Measurements from ENCODE around the gene P3H3.

Gene P3H3

GRCh38 chr12:6851921-6852650 lies 23.9 kb downstream of the P3H3 start, which contains the start of gene USP5:
Gene USP5 (plus strand): TSS chr12:6852150. CDS start chr12:6852180, 30 bp downstream.
- H3K4me1 ChIP-seq (ENCODE audit: control insufficient read depth in 2 of 2, insufficient read depth in 2 of 2, low read length in 2 of 2), result peaks cover 13 to 18% of the 10 kb centered on the region in 2 donors
- peak within 1 kb of the TSS; percentile 99 to 100 for H3K4me3 ChIP-seq (ENCODE audit: low read length in 2 of 2)
- H3K27me3 ChIP-seq (ENCODE audit: control insufficient read depth in 2 of 2, insufficient read depth in 2 of 2, low read length in 2 of 2), result no peaks in the 10 kb centered on the region
- peaks cover 11 to 24% of the 10 kb centered on the region in 2 donors for H3K36me3 ChIP-seq (ENCODE audit: control insufficient read depth in 2 of 2, insufficient read depth in 2 of 2, low read length in 2 of 2)
- H3K9ac ChIP-seq (ENCODE audit: low read depth in 1 of 2, low read length in 2 of 2), result peak within 1 kb of the TSS; percentile 92 to 93
- H3K9me3 ChIP-seq (ENCODE audit: control insufficient read depth in 2 of 2, low read length in 2 of 2), result no peaks in the 10 kb centered on the region
- peak within 1 kb of the TSS; percentile 98 to 100 for H3K27ac ChIP-seq (ENCODE audit: low read depth in 2 of 2, low read length in 2 of 2)

GRCh38 chr12:6852651-6853354 lies 24.6 kb downstream of the P3H3 start:
- no peaks in the 10 kb centered on the region for H3K9me3 ChIP-seq (ENCODE audit: control insufficient read depth in 2 of 2, low read length in 2 of 2)
- H3K9ac ChIP-seq (ENCODE audit: low read depth in 1 of 2, low read length in 2 of 2), result peak overlapping the region; percentile 54 to 56
- peak overlapping the region; percentile 99 to 100 for H3K4me3 ChIP-seq (ENCODE audit: low read length in 2 of 2)
- peaks cover 18 to 30% of the 10 kb centered on the region in 2 donors for H3K36me3 ChIP-seq (ENCODE audit: control insufficient read depth in 2 of 2, insufficient read depth in 2 of 2, low read length in 2 of 2)
- peak overlapping the region in 1 of 2 donors; percentile 98 for H3K27ac ChIP-seq (ENCODE audit: low read depth in 2 of 2, low read length in 2 of 2)
- no peaks in the 10 kb centered on the region for H3K27me3 ChIP-seq (ENCODE audit: control insufficient read depth in 2 of 2, insufficient read depth in 2 of 2, low read length in 2 of 2)
- peaks cover 13 to 18% of the 10 kb centered on the region in 2 donors for H3K4me1 ChIP-seq (ENCODE audit: control insufficient read depth in 2 of 2, insufficient read depth in 2 of 2, low read length in 2 of 2)

- H3K36me3 ChIP-seq (ENCODE audit: control insufficient read depth in 2 of 2, insufficient read depth in 2 of 2, low read length in 2 of 2), result peaks cover 26 to 38% of the 10 kb centered on the region in 2 donors
Observed at GRCh38 chr12:6853626-6854025, 25.4 kb downstream of the P3H3 start.

GRCh38 chr12:6854036-6854435 lies 25.8 kb downstream of the P3H3 start:
- H3K27ac ChIP-seq (ENCODE audit: low read depth in 2 of 2, low read length in 2 of 2), result no peak overlapping the region
- no peaks in the 10 kb centered on the region for H3K9me3 ChIP-seq (ENCODE audit: control insufficient read depth in 2 of 2, low read length in 2 of 2)
- H3K9ac ChIP-seq (ENCODE audit: low read depth in 1 of 2, low read length in 2 of 2), result no peak overlapping the region
- no peak overlapping the region for H3K4me3 ChIP-seq (ENCODE audit: low read length in 2 of 2)
- no peaks in the 10 kb centered on the region for H3K27me3 ChIP-seq (ENCODE audit: control insufficient read depth in 2 of 2, insufficient read depth in 2 of 2, low read length in 2 of 2)
- peaks cover 13 to 18% of the 10 kb centered on the region in 2 donors for H3K4me1 ChIP-seq (ENCODE audit: control insufficient read depth in 2 of 2, insufficient read depth in 2 of 2, low read length in 2 of 2)
- peaks cover 30 to 41% of the 10 kb centered on the region in 2 donors for H3K36me3 ChIP-seq (ENCODE audit: control insufficient read depth in 2 of 2, insufficient read depth in 2 of 2, low read length in 2 of 2)

More at GRCh38 chr12:6853626-6854025, 25.4 kb downstream of the P3H3 start:
- Histone ChIP-seq H3K9ac (ENCODE audit: low read depth in 1 of 2, low read length in 2 of 2) (peak overlapping the region in 1 of 2 donors; percentile 56), H3K27ac (ENCODE audit: low read depth in 2 of 2, low read length in 2 of 2) (no peak overlapping the region), H3K4me1 (ENCODE audit: control insufficient read depth in 2 of 2, insufficient read depth in 2 of 2, low read length in 2 of 2) (peaks cover 13 to 18% of the 10 kb centered on the region in 2 donors), H3K9me3 (ENCODE audit: control insufficient read depth in 2 of 2, low read length in 2 of 2) (no peaks in the 10 kb centered on the region), H3K4me3 (ENCODE audit: low read length in 2 of 2) (no peak overlapping the region), H3K27me3 (ENCODE audit: control insufficient read depth in 2 of 2, insufficient read depth in 2 of 2, low read length in 2 of 2) (no peaks in the 10 kb centered on the region)

- Histone ChIP-seq H3K9ac (ENCODE audit: low read depth in 1 of 2, low read length in 2 of 2) (no peak overlapping the region), H3K27ac (ENCODE audit: low read depth in 2 of 2, low read length in 2 of 2) (no peak overlapping the region), H3K27me3 (ENCODE audit: control insufficient read depth in 2 of 2, insufficient read depth in 2 of 2, low read length in 2 of 2) (no peaks in the 10 kb centered on the region), H3K4me1 (ENCODE audit: control insufficient read depth in 2 of 2, insufficient read depth in 2 of 2, low read length in 2 of 2) (peaks cover 12 to 17% of the 10 kb centered on the region in 2 donors), H3K36me3 (ENCODE audit: control insufficient read depth in 2 of 2, insufficient read depth in 2 of 2, low read length in 2 of 2) (peaks cover 34 to 44% of the 10 kb centered on the region in 2 donors), H3K9me3 (ENCODE audit: control insufficient read depth in 2 of 2, low read length in 2 of 2) (no peaks in the 10 kb centered on the region), H3K4me3 (ENCODE audit: low read length in 2 of 2) (no peak overlapping the region)
Observed at GRCh38 chr12:6855322-6855721, 27.1 kb downstream of the P3H3 start.

GRCh38 chr12:6858799-6859198 lies 30.6 kb downstream of the P3H3 start:
- Histone ChIP-seq H3K9me3 (ENCODE audit: control insufficient read depth in 2 of 2, low read length in 2 of 2) (no peaks in the 10 kb centered on the region), H3K27ac (ENCODE audit: low read depth in 2 of 2, low read length in 2 of 2) (no peak overlapping the region), H3K36me3 (ENCODE audit: control insufficient read depth in 2 of 2, insufficient read depth in 2 of 2, low read length in 2 of 2) (peaks cover 51 to 77% of the 10 kb centered on the region in 2 donors), H3K4me3 (ENCODE audit: low read length in 2 of 2) (no peak overlapping the region), H3K9ac (ENCODE audit: low read depth in 1 of 2, low read length in 2 of 2) (no peak overlapping the region), H3K4me1 (ENCODE audit: control insufficient read depth in 2 of 2, insufficient read depth in 2 of 2, low read length in 2 of 2) (no peaks in the 10 kb centered on the region), H3K27me3 (ENCODE audit: control insufficient read depth in 2 of 2, insufficient read depth in 2 of 2, low read length in 2 of 2) (no peaks in the 10 kb centered on the region)

- H3K9me3 ChIP-seq (ENCODE audit: control insufficient read depth in 2 of 2, low read length in 2 of 2), result no peaks in the 10 kb centered on the region
- H3K9ac ChIP-seq (ENCODE audit: low read depth in 1 of 2, low read length in 2 of 2), result no peak overlapping the region
- peaks cover 55 to 87% of the 10 kb centered on the region in 2 donors for H3K36me3 ChIP-seq (ENCODE audit: control insufficient read depth in 2 of 2, insufficient read depth in 2 of 2, low read length in 2 of 2)
- H3K27me3 ChIP-seq (ENCODE audit: control insufficient read depth in 2 of 2, insufficient read depth in 2 of 2, low read length in 2 of 2), result no peaks in the 10 kb centered on the region
- H3K4me3 ChIP-seq (ENCODE audit: low read length in 2 of 2), result no peak overlapping the region
- H3K4me1 ChIP-seq (ENCODE audit: control insufficient read depth in 2 of 2, insufficient read depth in 2 of 2, low read length in 2 of 2), result no peaks in the 10 kb centered on the region
- no peak overlapping the region for H3K27ac ChIP-seq (ENCODE audit: low read depth in 2 of 2, low read length in 2 of 2)
Observed at GRCh38 chr12:6860116-6860515, 31.9 kb downstream of the P3H3 start.

GRCh38 chr12:6860942-6861341 lies 32.7 kb downstream of the P3H3 start:
- no peak overlapping the region for H3K27ac ChIP-seq (ENCODE audit: low read depth in 2 of 2, low read length in 2 of 2)
- no peaks in the 10 kb centered on the region for H3K27me3 ChIP-seq (ENCODE audit: control insufficient read depth in 2 of 2, insufficient read depth in 2 of 2, low read length in 2 of 2)
- H3K4me1 ChIP-seq (ENCODE audit: control insufficient read depth in 2 of 2, insufficient read depth in 2 of 2, low read length in 2 of 2), result no peaks in the 10 kb centered on the region
- no peaks in the 10 kb centered on the region for H3K9me3 ChIP-seq (ENCODE audit: control insufficient read depth in 2 of 2, low read length in 2 of 2)
- H3K9ac ChIP-seq (ENCODE audit: low read depth in 1 of 2, low read length in 2 of 2), result no peak overlapping the region
- H3K36me3 ChIP-seq (ENCODE audit: control insufficient read depth in 2 of 2, insufficient read depth in 2 of 2, low read length in 2 of 2), result peaks cover 52 to 80% of the 10 kb centered on the region in 2 donors
- H3K4me3 ChIP-seq (ENCODE audit: low read length in 2 of 2), result no peak overlapping the region

GRCh38 chr12:6861391-6861790 lies 33.2 kb downstream of the P3H3 start:
- Histone ChIP-seq H3K36me3 (ENCODE audit: control insufficient read depth in 2 of 2, insufficient read depth in 2 of 2, low read length in 2 of 2) (peaks cover 48 to 76% of the 10 kb centered on the region in 2 donors), H3K4me1 (ENCODE audit: control insufficient read depth in 2 of 2, insufficient read depth in 2 of 2, low read length in 2 of 2) (no peaks in the 10 kb centered on the region), H3K9ac (ENCODE audit: low read depth in 1 of 2, low read length in 2 of 2) (no peak overlapping the region), H3K9me3 (ENCODE audit: control insufficient read depth in 2 of 2, low read length in 2 of 2) (no peaks in the 10 kb centered on the region), H3K27me3 (ENCODE audit: control insufficient read depth in 2 of 2, insufficient read depth in 2 of 2, low read length in 2 of 2) (no peaks in the 10 kb centered on the region), H3K4me3 (ENCODE audit: low read length in 2 of 2) (no peak overlapping the region), H3K27ac (ENCODE audit: low read depth in 2 of 2, low read length in 2 of 2) (no peak overlapping the region)

- Histone ChIP-seq H3K27me3 (ENCODE audit: control insufficient read depth in 2 of 2, insufficient read depth in 2 of 2, low read length in 2 of 2) (no peaks in the 10 kb centered on the region), H3K9ac (ENCODE audit: low read depth in 1 of 2, low read length in 2 of 2) (no peak overlapping the region), H3K9me3 (ENCODE audit: control insufficient read depth in 2 of 2, low read length in 2 of 2) (no peaks in the 10 kb centered on the region), H3K36me3 (ENCODE audit: control insufficient read depth in 2 of 2, insufficient read depth in 2 of 2, low read length in 2 of 2) (peaks cover 36 to 61% of the 10 kb centered on the region in 2 donors), H3K27ac (ENCODE audit: low read depth in 2 of 2, low read length in 2 of 2) (no peak overlapping the region), H3K4me3 (ENCODE audit: low read length in 2 of 2) (no peak overlapping the region), H3K4me1 (ENCODE audit: control insufficient read depth in 2 of 2, insufficient read depth in 2 of 2, low read length in 2 of 2) (peaks cover 8% of the 10 kb centered on the region in 2 donors)
Observed at GRCh38 chr12:6863033-6863432, 34.8 kb downstream of the P3H3 start.

All from mucosa of rectum (tissue), 2 donors.